DOHH2 (cell line): ENCODE data around the gene CAMLG.

Experiments used
- H3F3A ChIP-seq: fragments of 200-600 bp; sonication (generic), shearing (Covaris generic); 2 replicates; pipeline ENCODE4 v1.6.0; 2016; ENCODE audit warnings: antibody characterized with exemption, mild to moderate bottlenecking; ENCODE audit not compliant: control insufficient read depth, insufficient read depth
- H3K27ac ChIP-seq: fragments of 200-600 bp; sonication (generic); 2 replicates; pipeline ENCODE4 v1.5.1; 2014; ENCODE audit warnings: low read depth, mild to moderate bottlenecking, low read length, moderate library complexity
- H3K27me3 ChIP-seq: fragments of 200-600 bp; sonication (generic); 2 replicates; pipeline ENCODE4 v1.6.1; 2014; ENCODE audit warnings: mild to moderate bottlenecking, low read length, mixed read lengths; ENCODE audit not compliant: control insufficient read depth
- H3K36me3 ChIP-seq: fragments of 200-600 bp; sonication (generic); 2 replicates; pipeline ENCODE4 v1.6.1; 2014; ENCODE audit warnings: mild to moderate bottlenecking, low read length, moderate library complexity, mixed read lengths; ENCODE audit not compliant: control insufficient read depth
- H3K4me1 ChIP-seq: fragments of 200-600 bp; sonication (generic); 2 replicates; pipeline ENCODE4 v1.6.1; 2014; ENCODE audit warnings: mild to moderate bottlenecking, low read length, mixed read lengths; ENCODE audit not compliant: control insufficient read depth
- H3K4me2 ChIP-seq: fragments of 200-600 bp; sonication (generic); 2 replicates; pipeline ENCODE4 v1.6.0; 2014; ENCODE audit warnings: mild to moderate bottlenecking, low read length, moderate library complexity
- H3K4me3 ChIP-seq: fragments of 200-600 bp; sonication (generic); 2 replicates; pipeline ENCODE4 v1.5.1; 2014; ENCODE audit warnings: mild to moderate bottlenecking, low read length, mixed read lengths
- H3K79me2 ChIP-seq: fragments of 200-600 bp; sonication (generic); 2 replicates; pipeline ENCODE4 v1.6.1; 2014; ENCODE audit warnings: mild to moderate bottlenecking, low read length, mixed read lengths; ENCODE audit not compliant: control insufficient read depth
- H3K9me2 ChIP-seq: fragments of 200-600 bp; sonication (generic); replicated peaks from 2 replicates; pipeline ENCODE4 v1.6.1; 2014; ENCODE audit warnings: mild to moderate bottlenecking, low read length, mixed read lengths; ENCODE audit not compliant: control insufficient read depth
- H3K9me3 ChIP-seq: fragments of 200-600 bp; sonication (generic); 2 replicates; pipeline ENCODE4 v1.6.1; 2014; ENCODE audit warnings: antibody characterized with exemption, low read length, mixed read lengths; ENCODE audit not compliant: control insufficient read depth, insufficient read depth
- H4K20me1 ChIP-seq: fragments of 200-600 bp; sonication (generic); 2 replicates; pipeline ENCODE4 v1.6.0; 2014; ENCODE audit warnings: low read depth, mild to moderate bottlenecking, antibody characterized with exemption, low read length, moderate library complexity; ENCODE audit not compliant: control insufficient read depth, insufficient read depth
- EZH2phosphoT487 ChIP-seq: fragments of 200-600 bp; sonication (generic); IDR thresholded peaks from 2 replicates; pipeline ENCODE4 v1.6.1; 2017; ENCODE audit warnings: borderline replicate concordance, mild to moderate bottlenecking, antibody characterized with exemption, low read length, moderate library complexity, mixed read lengths
- TF ChIP-seq, protein P1 (sequence below): fragments of 200-600 bp; sonication (generic); IDR thresholded peaks from one replicate; pipeline ENCODE4 v1.5.1; 2014; ENCODE audit warnings: antibody characterized with exemption, mild to moderate bottlenecking, low read depth, low read length; ENCODE audit not compliant: poor library complexity, severe bottlenecking

The CAMLG gene

DNA sequence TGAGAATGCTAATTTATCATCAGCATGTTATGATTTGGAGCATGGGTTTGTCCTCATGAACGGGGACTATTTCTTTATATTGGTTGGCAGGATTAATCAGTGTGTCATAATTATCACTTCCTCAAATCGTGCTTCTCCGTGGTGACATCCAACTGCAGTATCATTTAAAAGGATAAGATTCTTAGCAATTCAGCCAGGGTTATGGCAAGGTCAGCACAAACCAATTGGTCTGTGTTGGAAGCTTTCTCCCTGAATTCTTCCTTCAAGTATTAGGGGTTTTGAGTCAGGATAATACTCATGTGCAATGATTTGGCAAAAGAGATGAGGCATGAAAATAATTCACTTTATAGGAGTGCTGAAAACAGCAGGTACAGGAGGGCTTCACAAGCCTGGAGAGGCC, 5.5 kb upstream of the CAMLG start:
- peak overlapping the region; percentile 10 for H3K4me2 ChIP-seq
- TF ChIP-seq EZH2phosphoT487 = no peak
- TF ChIP-seq, protein P1, sequence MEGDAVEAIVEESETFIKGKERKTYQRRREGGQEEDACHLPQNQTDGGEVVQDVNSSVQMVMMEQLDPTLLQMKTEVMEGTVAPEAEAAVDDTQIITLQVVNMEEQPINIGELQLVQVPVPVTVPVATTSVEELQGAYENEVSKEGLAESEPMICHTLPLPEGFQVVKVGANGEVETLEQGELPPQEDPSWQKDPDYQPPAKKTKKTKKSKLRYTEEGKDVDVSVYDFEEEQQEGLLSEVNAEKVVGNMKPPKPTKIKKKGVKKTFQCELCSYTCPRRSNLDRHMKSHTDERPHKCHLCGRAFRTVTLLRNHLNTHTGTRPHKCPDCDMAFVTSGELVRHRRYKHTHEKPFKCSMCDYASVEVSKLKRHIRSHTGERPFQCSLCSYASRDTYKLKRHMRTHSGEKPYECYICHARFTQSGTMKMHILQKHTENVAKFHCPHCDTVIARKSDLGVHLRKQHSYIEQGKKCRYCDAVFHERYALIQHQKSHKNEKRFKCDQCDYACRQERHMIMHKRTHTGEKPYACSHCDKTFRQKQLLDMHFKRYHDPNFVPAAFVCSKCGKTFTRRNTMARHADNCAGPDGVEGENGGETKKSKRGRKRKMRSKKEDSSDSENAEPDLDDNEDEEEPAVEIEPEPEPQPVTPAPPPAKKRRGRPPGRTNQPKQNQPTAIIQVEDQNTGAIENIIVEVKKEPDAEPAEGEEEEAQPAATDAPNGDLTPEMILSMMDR = no peak
- no peaks in the 10 kb centered on the region for H3K27me3 ChIP-seq
- H3K36me3 ChIP-seq = no peaks in the 10 kb centered on the region
- peaks cover 36% of the 10 kb centered on the region for H3K4me1 ChIP-seq
- no peak overlapping the region for H3K27ac ChIP-seq
- no peak overlapping the region for H3K4me3 ChIP-seq
- no peaks in the 10 kb centered on the region for H3K9me3 ChIP-seq
- peaks cover 18% of the 10 kb centered on the region for H3F3A ChIP-seq
- no peaks in the 10 kb centered on the region for H3K9me2 ChIP-seq
- H3K79me2 ChIP-seq = peaks cover 4% of the 10 kb centered on the region; the same call in 1 of the 2 replicates
- H4K20me1 ChIP-seq = no peaks in the 10 kb centered on the region

DNA sequence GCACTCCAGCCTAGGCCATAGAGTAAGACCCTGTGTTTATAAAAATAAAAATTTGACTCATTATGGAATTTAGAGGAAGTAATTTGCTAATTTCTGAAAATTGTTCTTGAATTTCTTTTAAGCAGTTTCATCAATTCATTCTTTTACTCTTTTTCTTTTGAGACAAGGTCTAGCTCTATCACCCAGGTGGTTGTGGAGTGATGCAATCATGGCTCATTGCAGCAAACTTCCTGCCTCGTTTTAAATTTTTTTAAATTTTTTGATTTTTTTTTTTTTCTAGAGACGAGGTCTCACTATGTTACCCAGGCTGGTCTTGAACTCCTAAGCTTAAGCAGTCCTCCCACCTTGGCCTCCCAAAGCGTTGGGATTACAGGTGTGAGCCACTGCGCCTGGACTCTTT, 3.1 kb upstream of the CAMLG start:
- peaks cover 8% of the 10 kb centered on the region for H3K36me3 ChIP-seq

DNA sequence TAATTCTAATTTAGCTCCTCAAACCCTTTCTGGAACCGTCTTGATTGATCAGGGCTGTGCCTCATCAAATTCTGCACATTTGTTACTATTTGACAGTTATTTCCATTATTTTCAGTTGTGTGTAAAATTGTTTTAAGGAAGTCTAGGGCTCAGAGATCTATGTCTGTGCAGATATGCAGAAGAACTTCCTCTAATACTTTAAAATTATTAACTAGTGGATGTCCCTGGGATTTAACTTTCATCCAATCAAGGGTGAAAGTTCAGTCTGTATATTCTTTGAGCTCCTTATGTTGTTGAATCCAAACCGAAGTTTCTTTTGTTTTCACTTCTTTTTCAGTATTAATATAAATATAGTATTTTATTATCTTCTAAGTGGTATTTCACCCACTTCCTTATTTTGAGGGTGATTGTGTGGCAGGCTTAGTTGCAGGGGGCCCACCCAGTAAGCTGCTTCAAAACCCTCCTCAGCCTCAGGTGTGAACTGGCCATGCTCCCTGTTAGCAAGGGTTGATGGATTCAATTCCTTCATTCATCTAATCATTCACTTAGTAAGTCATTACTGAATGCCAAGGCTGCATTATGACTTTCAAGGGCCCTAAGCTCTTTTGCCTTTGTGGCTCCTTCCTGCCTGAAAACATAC, 2.1 kb upstream of the CAMLG start:
- Histone ChIP-seq H3F3A (peaks cover 15% of the 10 kb centered on the region), H4K20me1 (peaks cover 5% of the 10 kb centered on the region; the same call in 1 of the 2 replicates), H3K4me3 (peak overlapping the region; percentile 19), H3K27ac (peak overlapping the region; percentile 81), H3K27me3 (no peaks in the 10 kb centered on the region; the same call in 1 of the 2 replicates), H3K36me3 (peaks cover 18% of the 10 kb centered on the region), H3K4me2 (peak overlapping the region; percentile 43), H3K9me2 (no peaks in the 10 kb centered on the region), H3K4me1 (peaks cover 55% of the 10 kb centered on the region), H3K9me3 (no peaks in the 10 kb centered on the region), H3K79me2 (peaks cover 34% of the 10 kb centered on the region)
- no peak for TF ChIP-seq EZH2phosphoT487
- TF ChIP-seq, protein P1 = no peak

More for the DNA sequence above, 3.1 kb upstream of the CAMLG start:
- H3K27me3 ChIP-seq = no peaks in the 10 kb centered on the region; the same call in 1 of the 2 replicates
- H3K4me2 ChIP-seq = peak overlapping the region; percentile 43
- no peaks in the 10 kb centered on the region for H3K9me2 ChIP-seq
- H3K9me3 ChIP-seq = no peaks in the 10 kb centered on the region
- TF ChIP-seq EZH2phosphoT487 = no peak
- TF ChIP-seq, protein P1 = no peak
- H3K4me3 ChIP-seq = peak overlapping the region; percentile 19; the same call in 1 of the 2 replicates
- H3F3A ChIP-seq = peaks cover 15% of the 10 kb centered on the region
- H3K27ac ChIP-seq = peak overlapping the region; percentile 81
- peaks cover 23% of the 10 kb centered on the region for H3K79me2 ChIP-seq
- H3K4me1 ChIP-seq = peaks cover 44% of the 10 kb centered on the region
- H4K20me1 ChIP-seq = no peaks in the 10 kb centered on the region; the same call in 1 of the 2 replicates
